Caco-2 (cell line): ENCODE measurements around the gene TRAF3IP1. TPM values are rescaled to one million over a fixed set of nuclear protein-coding genes. Genes with fewer than 3 reads are reported as not detected.

Experiments
- BruUV-seq: library from RNA; stranded (reverse); fragments of 400-500 nt; replicated peaks from 2 replicates; lab custom pipeline; 2021; lab: Mats Ljungman, UMichigan
- CTCF ChIA-PET: fragments of 300-600 bp; sonication (Branson Sonifier 250); formaldehyde crosslinking; loops from one replicate; lab custom pipeline; 2022; ENCODE audit warnings: antibody characterized with exemption; lab: Charles Lee
- POLR2A ChIA-PET: fragments of 300-600 bp; sonication (Branson Sonifier 250); formaldehyde crosslinking; loops from one replicate; lab custom pipeline; 2022; ENCODE audit warnings: antibody characterized with exemption; lab: Charles Lee
- DNase-seq, 2 experiments: peaks; one replicate each; pipeline versions ENCODE4 v3.0.0 to v3.0.0-alpha.2; 2020 to 2022
- H3K27me3 ChIP-seq: replicated peaks from 2 replicates; pipeline ENCODE4 v1.6.0; 2011; ENCODE audit warnings: low read length; ENCODE audit not compliant: control insufficient read depth, insufficient read depth
- H3K36me3 ChIP-seq: 2 replicates; pipeline ENCODE4 v1.5.1; 2011; ENCODE audit warnings: low read length; ENCODE audit not compliant: control insufficient read depth, insufficient read depth
- H3K4me1 ChIP-seq: fragments of 250-450 bp; sonication (Bioruptor Pico); 2 replicates; pipeline ENCODE4 v1.5.1; 2020; ENCODE audit warnings: mild to moderate bottlenecking
- H3K4me3 ChIP-seq: 2 replicates; pipeline ENCODE4 v1.5.1; 2011; ENCODE audit warnings: low read depth, mild to moderate bottlenecking, control low read depth, low read length
- H3K9me3 ChIP-seq: fragments of 250-450 bp; sonication (Bioruptor Pico); 2 replicates; pipeline ENCODE4 v1.5.1; 2020; ENCODE audit warnings: mild to moderate bottlenecking, moderate library complexity
- H3K27ac Mint-ChIP-seq: one replicate; pipeline ENCODE4 v1.8.0; 2022; ENCODE audit warnings: mixed read lengths; ENCODE audit not compliant: unreplicated experiment
- H3K27me3 Mint-ChIP-seq: one replicate; pipeline ENCODE4 v1.8.0; 2022; ENCODE audit warnings: mixed read lengths; ENCODE audit not compliant: insufficient read depth, unreplicated experiment
- H3K36me3 Mint-ChIP-seq: one replicate; pipeline ENCODE4 v1.8.0; 2022; ENCODE audit warnings: mild to moderate bottlenecking, mixed read lengths; ENCODE audit not compliant: insufficient read depth, unreplicated experiment
- H3K4me1 Mint-ChIP-seq: one replicate; pipeline ENCODE4 v1.8.0; 2022; ENCODE audit warnings: low read depth, mixed read lengths; ENCODE audit not compliant: unreplicated experiment
- H3K4me3 Mint-ChIP-seq: one replicate; pipeline ENCODE4 v1.8.0; 2022; ENCODE audit warnings: mild to moderate bottlenecking, moderate library complexity, mixed read lengths; ENCODE audit not compliant: unreplicated experiment
- H3K9me3 Mint-ChIP-seq: one replicate; pipeline ENCODE4 v1.8.0; 2022; ENCODE audit warnings: mixed read lengths; ENCODE audit not compliant: unreplicated experiment
- CTCF ChIP-seq, 2 experiments: fragments of 200-600 bp in 1 of 2; IDR thresholded peaks; 1 replicate in 1 of 2; 2 replicates in 1 of 2; pipeline versions ENCODE4 v1.5.1 to v1.8.0; 2011 to 2022; ENCODE audit warnings: antibody characterized with exemption in 1 of 2, control low read depth in 1 of 2, inconsistent platforms in 1 of 2, low read depth in 1 of 2, low read length in 1 of 2, mild to moderate bottlenecking in 1 of 2, moderate library complexity in 1 of 2; ENCODE audit not compliant: insufficient read depth in 1 of 2, severe bottlenecking in 1 of 2, unreplicated experiment in 1 of 2
- intact Hi-C: fragments of 100-400 bp; cut with micrococcal nuclease; formaldehyde crosslinking; loops from one replicate; pipeline ENCODE4 v1.10.0; 2022; ENCODE audit not compliant: unreplicated experiment
- total RNA-seq: library from RNA; stranded (reverse); gene quantifications from 2 replicates; pipeline ENCODE4 v1.2.3, GENCODE V29; 2022

The TRAF3IP1 gene
- total RNA-seq, 1 experiment from 2014 or later = 7.4 TPM

GRCh38 chr2:238408615-238409340, 88.5 kb downstream of the TRAF3IP1 start:
- no peaks in the 10 kb centered on the region for H3K36me3 ChIP-seq
- POLR2A ChIA-PET = no interaction called here
- BruUV-seq = no TSS peak
- Mint-ChIP-seq H3K9me3 (no peaks in the 10 kb centered on the region), H3K27ac (no peak overlapping the region), H3K4me3 (no peak overlapping the region), H3K27me3 (no peaks in the 10 kb centered on the region), H3K36me3 (no peaks in the 10 kb centered on the region), H3K4me1 (no peaks in the 10 kb centered on the region)
- intact Hi-C loops = no loop called here
- H3K4me1 ChIP-seq = peaks cover 5% of the 10 kb centered on the region; the same call in 1 of the 2 replicates
- H3K27me3 ChIP-seq = no peaks in the 10 kb centered on the region
- CTCF ChIA-PET = no interaction called here
- DNase-seq = no peak
- H3K9me3 ChIP-seq = no peaks in the 10 kb centered on the region
- no peak overlapping the region for H3K4me3 ChIP-seq
- no peak for TF ChIP-seq CTCF (IDR thresholded peaks at IDR 0.05; ENCODE audit: insufficient read depth in 1 of 2, low read depth in 1 of 2, low read length in 1 of 2, severe bottlenecking in 1 of 2, unreplicated experiment in 1 of 2)

- H3K4me1 Mint-ChIP-seq = no peaks in the 10 kb centered on the region
- POLR2A ChIA-PET = no interaction called here
- H3K4me1 ChIP-seq = no peaks in the 10 kb centered on the region
- CTCF ChIA-PET = no interaction called here
- no peaks in the 10 kb centered on the region for H3K9me3 ChIP-seq
- no peak for DNase-seq
- no peak overlapping the region for H3K4me3 Mint-ChIP-seq
- no peak overlapping the region for H3K27ac Mint-ChIP-seq
- H3K4me3 ChIP-seq = no peak overlapping the region
- no TSS peak for BruUV-seq
- no peaks in the 10 kb centered on the region for H3K27me3 ChIP-seq
- TF ChIP-seq CTCF (IDR thresholded peaks at IDR 0.05; ENCODE audit: insufficient read depth in 1 of 2, low read depth in 1 of 2, low read length in 1 of 2, severe bottlenecking in 1 of 2, unreplicated experiment in 1 of 2) = no peak
- H3K9me3 Mint-ChIP-seq = no peaks in the 10 kb centered on the region
- H3K36me3 Mint-ChIP-seq = no peaks in the 10 kb centered on the region
- H3K36me3 ChIP-seq = no peaks in the 10 kb centered on the region
- intact Hi-C loops = no loop called here
- no peaks in the 10 kb centered on the region for H3K27me3 Mint-ChIP-seq
Observed at GRCh38 chr2:238409341-238410199, 89.3 kb downstream of the TRAF3IP1 start.

GRCh38 chr2:238412067-238412767, 91.9 kb downstream of the TRAF3IP1 start:
- Mint-ChIP-seq H3K4me1 (no peaks in the 10 kb centered on the region), H3K27ac (no peak overlapping the region), H3K4me3 (no peak overlapping the region), H3K9me3 (peaks cover 13% of the 10 kb centered on the region), H3K27me3 (no peaks in the 10 kb centered on the region), H3K36me3 (peaks cover 6% of the 10 kb centered on the region)
- no peak for DNase-seq
- H3K36me3 ChIP-seq = no peaks in the 10 kb centered on the region
- CTCF ChIA-PET = no interaction called here
- no peaks in the 10 kb centered on the region for H3K9me3 ChIP-seq
- TF ChIP-seq CTCF (IDR thresholded peaks at IDR 0.05; ENCODE audit: insufficient read depth in 1 of 2, low read depth in 1 of 2, low read length in 1 of 2, severe bottlenecking in 1 of 2, unreplicated experiment in 1 of 2) = no peak
- BruUV-seq = no TSS peak
- no peaks in the 10 kb centered on the region for H3K27me3 ChIP-seq
- no peaks in the 10 kb centered on the region for H3K4me1 ChIP-seq
- no peak overlapping the region for H3K4me3 ChIP-seq
- POLR2A ChIA-PET = no interaction called here
- intact Hi-C loops = no loop called here
